OCI-LY7 (cell line): Measurements from ENCODE around the gene CDRT4. TPM values are rescaled to one million over a fixed set of nuclear protein-coding genes. Genes with fewer than 3 reads are reported as not detected.

Experiments used
- BruUV-seq: library from RNA; stranded (reverse); fragments of 400-500 nt; replicated peaks from 2 replicates; lab custom pipeline; 2021; lab: Mats Ljungman, UMichigan
- CTCF ChIA-PET: fragments of 300-600 bp; sonication (Branson Sonifier 250); formaldehyde crosslinking; loops from one replicate; lab custom pipeline; 2022; ENCODE audit warnings: antibody characterized with exemption; ENCODE audit not compliant: unreplicated experiment; lab: Charles Lee
- POLR2A ChIA-PET: fragments of 300-600 bp; sonication (Branson Sonifier 250); formaldehyde crosslinking; loops from one replicate; lab custom pipeline; 2022; ENCODE audit warnings: antibody characterized with exemption; lab: Charles Lee
- DNase-seq: peaks from one replicate; pipeline ENCODE4 v3.0.0-alpha.2; 2015; ENCODE audit warnings: low spot score
- H2AFZ ChIP-seq: fragments of 200-600 bp; sonication (generic), shearing (Covaris generic); 2 replicates; pipeline ENCODE4 v1.6.1; 2014; ENCODE audit warnings: mild to moderate bottlenecking, antibody characterized with exemption, low read length, moderate library complexity
- H3K27ac ChIP-seq: fragments of 200-600 bp; sonication (generic); 2 replicates; pipeline ENCODE4 v1.5.1; 2014; ENCODE audit warnings: mixed run types, low read depth, mild to moderate bottlenecking, moderate library complexity, low read length, inconsistent platforms; ENCODE audit not compliant: poor library complexity, severe bottlenecking
- H3K36me3 ChIP-seq: fragments of 200-600 bp; sonication (generic); 2 replicates; pipeline ENCODE4 v1.6.1; 2014; ENCODE audit warnings: mild to moderate bottlenecking, antibody characterized with exemption, low read length, moderate library complexity, mixed read lengths; ENCODE audit not compliant: insufficient read depth
- H3K4me1 ChIP-seq: fragments of 200-600 bp; sonication (generic); 2 replicates; pipeline ENCODE4 v1.5.1; 2014; ENCODE audit warnings: mild to moderate bottlenecking, low read length; ENCODE audit not compliant: insufficient read depth, poor library complexity, severe bottlenecking
- H3K4me2 ChIP-seq: fragments of 200-600 bp; sonication (generic); 2 replicates; pipeline ENCODE4 v1.6.1; 2014; ENCODE audit warnings: mild to moderate bottlenecking, low read length
- H3K4me3 ChIP-seq: fragments of 200-600 bp; sonication (generic); 2 replicates; pipeline ENCODE4 v1.5.1; 2014; ENCODE audit warnings: mild to moderate bottlenecking, low read depth, low read length; ENCODE audit not compliant: poor library complexity, severe bottlenecking
- H3K79me2 ChIP-seq: fragments of 200-600 bp; sonication (generic); 2 replicates; pipeline ENCODE4 v1.6.1; 2016; ENCODE audit warnings: low read depth, mild to moderate bottlenecking, low read length, moderate library complexity, mixed read lengths; ENCODE audit not compliant: insufficient read depth
- H3K9me2 ChIP-seq: fragments of 200-600 bp; sonication (generic); 2 replicates; pipeline ENCODE4 v1.6.1; 2016; ENCODE audit warnings: mild to moderate bottlenecking, low read length, mixed read lengths; ENCODE audit not compliant: insufficient read depth
- H3K9me3 ChIP-seq: fragments of 200-600 bp; sonication (generic); 2 replicates; pipeline ENCODE4 v1.6.1; 2014; ENCODE audit warnings: mild to moderate bottlenecking, mixed run types, low read length, mixed read lengths
- H4K20me1 ChIP-seq: fragments of 200-600 bp; sonication (generic); 2 replicates; pipeline ENCODE4 v1.6.1; 2014; ENCODE audit warnings: mild to moderate bottlenecking, antibody characterized with exemption, low read length, moderate library complexity, mixed read lengths; ENCODE audit not compliant: insufficient read depth
- EZH2phosphoT487 ChIP-seq: fragments of 200-600 bp; sonication (generic); IDR thresholded peaks from 2 replicates; pipeline ENCODE4 v1.6.1; 2018; ENCODE audit warnings: low read depth, borderline replicate concordance, mild to moderate bottlenecking, mixed run types, antibody characterized with exemption, low read length, moderate library complexity, mixed read lengths
- intact Hi-C: fragments of 100-400 bp; cut with micrococcal nuclease; formaldehyde crosslinking; loops from one replicate; pipeline ENCODE4 v1.10.0; 2022; ENCODE audit not compliant: unreplicated experiment
- total RNA-seq, 2 experiments: library from RNA; depleted of rRNA in 1 of 2; stranded (reverse); fragments of >200 nt in 1 of 2; shearing (Covaris generic) in 1 of 2; gene quantifications; 2 replicates each; pipeline ENCODE4 v1.2.3, GENCODE V29; 2014 to 2022
- TF ChIP-seq, protein P1 (sequence below): fragments of 200-600 bp; sonication (generic); conservative IDR thresholded peaks from 2 replicates; pipeline ENCODE4 v1.5.1; 2014; ENCODE audit warnings: mild to moderate bottlenecking, antibody characterized with exemption, low read length, moderate library complexity, mixed read lengths

Gene CDRT4
- total RNA-seq, 2 experiments from 2014 or later, result 1.7 to 6.2 TPM

GRCh38 chr17:15490634-15491261, 23.3 kb upstream of the CDRT4 start:
- TF ChIP-seq, protein P1, sequence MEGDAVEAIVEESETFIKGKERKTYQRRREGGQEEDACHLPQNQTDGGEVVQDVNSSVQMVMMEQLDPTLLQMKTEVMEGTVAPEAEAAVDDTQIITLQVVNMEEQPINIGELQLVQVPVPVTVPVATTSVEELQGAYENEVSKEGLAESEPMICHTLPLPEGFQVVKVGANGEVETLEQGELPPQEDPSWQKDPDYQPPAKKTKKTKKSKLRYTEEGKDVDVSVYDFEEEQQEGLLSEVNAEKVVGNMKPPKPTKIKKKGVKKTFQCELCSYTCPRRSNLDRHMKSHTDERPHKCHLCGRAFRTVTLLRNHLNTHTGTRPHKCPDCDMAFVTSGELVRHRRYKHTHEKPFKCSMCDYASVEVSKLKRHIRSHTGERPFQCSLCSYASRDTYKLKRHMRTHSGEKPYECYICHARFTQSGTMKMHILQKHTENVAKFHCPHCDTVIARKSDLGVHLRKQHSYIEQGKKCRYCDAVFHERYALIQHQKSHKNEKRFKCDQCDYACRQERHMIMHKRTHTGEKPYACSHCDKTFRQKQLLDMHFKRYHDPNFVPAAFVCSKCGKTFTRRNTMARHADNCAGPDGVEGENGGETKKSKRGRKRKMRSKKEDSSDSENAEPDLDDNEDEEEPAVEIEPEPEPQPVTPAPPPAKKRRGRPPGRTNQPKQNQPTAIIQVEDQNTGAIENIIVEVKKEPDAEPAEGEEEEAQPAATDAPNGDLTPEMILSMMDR, result no peak
- no peak for TF ChIP-seq EZH2phosphoT487

GRCh38 chr17:15488557-15488956, 21.1 kb upstream of the CDRT4 start:
- CTCF ChIA-PET, result no interaction called here
- Histone ChIP-seq H3K4me3 (no peak overlapping the region), H3K9me2 (no peaks in the 10 kb centered on the region), H3K4me2 (no peak overlapping the region), H4K20me1 (no peaks in the 10 kb centered on the region), H3K36me3 (no peaks in the 10 kb centered on the region), H3K27ac (no peak overlapping the region), H3K79me2 (no peaks in the 10 kb centered on the region), H3K9me3 (no peaks in the 10 kb centered on the region), H3K4me1 (no peaks in the 10 kb centered on the region), H2AFZ (no peak overlapping the region)
- intact Hi-C loops, result no loop called here
- POLR2A ChIA-PET, result no interaction called here
- DNase-seq, result no peak
- no TSS peak for BruUV-seq
- TF ChIP-seq, protein P1, result no peak
- no peak for TF ChIP-seq EZH2phosphoT487

More at GRCh38 chr17:15490634-15491261, 23.3 kb upstream of the CDRT4 start:
- no peaks in the 10 kb centered on the region for H3K9me3 ChIP-seq
- H4K20me1 ChIP-seq, result no peaks in the 10 kb centered on the region
- no peak overlapping the region for H3K27ac ChIP-seq
- no peaks in the 10 kb centered on the region for H3K4me1 ChIP-seq
- H3K4me2 ChIP-seq, result no peak overlapping the region
- no peak overlapping the region for H3K4me3 ChIP-seq
- H3K9me2 ChIP-seq, result no peaks in the 10 kb centered on the region
- no peaks in the 10 kb centered on the region for H3K79me2 ChIP-seq
- BruUV-seq, result no TSS peak
- H2AFZ ChIP-seq, result no peak overlapping the region
- H3K36me3 ChIP-seq, result no peaks in the 10 kb centered on the region
- CTCF ChIA-PET, result no interaction called here
- POLR2A ChIA-PET, result no interaction called here
- no peak for DNase-seq
- intact Hi-C loops, result no loop called here

DNA sequence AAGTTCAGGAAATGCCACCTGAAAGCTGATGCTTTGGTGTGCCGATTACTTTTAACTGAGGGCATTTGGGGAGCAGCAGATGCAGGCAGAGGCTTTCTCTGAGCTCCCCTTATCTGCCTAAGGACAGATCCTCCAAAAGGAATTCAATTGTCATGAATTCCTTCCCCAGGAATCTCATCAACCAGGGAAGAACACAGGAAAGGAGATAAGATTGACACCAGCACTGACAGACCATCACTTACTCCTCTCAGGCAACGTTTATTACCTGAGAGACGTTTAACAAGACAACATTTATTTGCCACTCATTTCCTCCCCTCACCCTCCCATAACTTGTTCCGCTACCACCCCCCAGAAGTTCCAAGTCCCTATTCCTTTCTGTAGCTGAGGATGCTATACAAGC, 17.6 kb upstream of the CDRT4 start:
- Histone ChIP-seq H2AFZ (no peak overlapping the region), H3K9me3 (no peaks in the 10 kb centered on the region), H3K36me3 (no peaks in the 10 kb centered on the region), H3K9me2 (no peaks in the 10 kb centered on the region), H3K27ac (no peak overlapping the region), H3K4me3 (no peak overlapping the region), H3K79me2 (no peaks in the 10 kb centered on the region), H3K4me1 (no peaks in the 10 kb centered on the region), H3K4me2 (no peak overlapping the region), H4K20me1 (no peaks in the 10 kb centered on the region)
- ChIA-PET POLR2A (no interaction called here), CTCF (no interaction called here)
- no TSS peak for BruUV-seq
- intact Hi-C loops, result no loop called here
- no peak for DNase-seq
- TF ChIP-seq, protein P1, result no peak
- no peak for TF ChIP-seq EZH2phosphoT487
